SK-N-SH treated with all-trans-retinoic acid at 6 μM for 48 hours (cell line): ENCODE results near the gene GCNA.

Experiments
- ATAC-seq: fragments of 200-7000 bp; cut with Tn5 transposase; 3 replicates; pipeline ENCODE4 v1.9.1; 2020; ENCODE audit warnings: mild to moderate bottlenecking, moderate library complexity
- ARNTL ChIP-seq: fragments of 450-650 bp; formaldehyde crosslinking; IDR thresholded peaks from 2 replicates; pipeline ENCODE4 v1.5.0; 2020; ENCODE audit warnings: low read depth, mild to moderate bottlenecking, moderate library complexity, borderline replicate concordance
- BACH2 ChIP-seq: fragments of 250-450 bp; sonication (Bioruptor Pico); IDR thresholded peaks from 2 replicates; pipeline ENCODE4 v1.9.0; 2021; ENCODE audit warnings: mild to moderate bottlenecking, borderline replicate concordance
- ESRRG ChIP-seq: fragments of 250-450 bp; sonication (Bioruptor Pico); IDR thresholded peaks from 2 replicates; pipeline ENCODE4 v1.6.1; 2021; ENCODE audit warnings: mild to moderate bottlenecking
- ISL1 ChIP-seq: fragments of 250-450 bp; sonication (Bioruptor Pico); IDR thresholded peaks from 2 replicates; pipeline ENCODE4 v2.1.2; 2022; ENCODE audit warnings: mild to moderate bottlenecking, moderate library complexity
- OSR1 ChIP-seq: fragments of 250-450 bp; sonication (Bioruptor Pico); IDR thresholded peaks from 2 replicates; pipeline ENCODE4 v1.8.0; 2022; ENCODE audit warnings: moderate library complexity, mild to moderate bottlenecking, inconsistent platforms
- PPARA ChIP-seq: fragments of 250-450 bp; sonication (Bioruptor Pico); IDR thresholded peaks from 2 replicates; pipeline ENCODE4 v1.5.0; 2020; ENCODE audit warnings: mild to moderate bottlenecking, borderline replicate concordance
- RARB ChIP-seq: fragments of 250-450 bp; sonication (Bioruptor Pico); IDR thresholded peaks from 2 replicates; pipeline ENCODE4 v1.8.0; 2021; ENCODE audit warnings: mild to moderate bottlenecking, moderate library complexity
- SNAI2 ChIP-seq: fragments of 250-450 bp; sonication (Bioruptor Pico); IDR thresholded peaks from 2 replicates; pipeline ENCODE4 v1.5.0; 2020; ENCODE audit warnings: mild to moderate bottlenecking, moderate library complexity
- TCF4 ChIP-seq: fragments of 250-450 bp; sonication (Bioruptor Pico); IDR thresholded peaks from 2 replicates; pipeline ENCODE4 v1.8.0; 2021; ENCODE audit warnings: mild to moderate bottlenecking, moderate library complexity, borderline replicate concordance
- TOX ChIP-seq: fragments of 250-450 bp; sonication (Bioruptor Pico); IDR thresholded peaks from 2 replicates; pipeline ENCODE4 v1.8.0; 2021; ENCODE audit warnings: mild to moderate bottlenecking, moderate library complexity, borderline replicate concordance
- ZFP3 ChIP-seq: fragments of 250-450 bp; sonication (Bioruptor Pico); IDR thresholded peaks from 2 replicates; pipeline ENCODE4 v1.5.0; 2020; ENCODE audit warnings: mild to moderate bottlenecking, moderate library complexity
- ZFP30 ChIP-seq: fragments of 450-650 bp; formaldehyde crosslinking; IDR thresholded peaks from 2 replicates; pipeline ENCODE4 v1.5.0; 2022; ENCODE audit warnings: mild to moderate bottlenecking, moderate library complexity
- ZNF565 ChIP-seq: fragments of 450-650 bp; formaldehyde crosslinking; conservative IDR thresholded peaks from 2 replicates; pipeline ENCODE4 v1.5.0; 2020; ENCODE audit warnings: low read depth, mild to moderate bottlenecking, moderate library complexity
- ZNF70 ChIP-seq: fragments of 450-650 bp; formaldehyde crosslinking; IDR thresholded peaks from 2 replicates; pipeline ENCODE4 v1.5.0; 2020; ENCODE audit warnings: mild to moderate bottlenecking, moderate library complexity
- ZNF8 ChIP-seq: fragments of 450-650 bp; formaldehyde crosslinking; IDR thresholded peaks from 2 replicates; pipeline ENCODE4 v1.5.0; 2020; ENCODE audit warnings: mild to moderate bottlenecking, moderate library complexity
- TF ChIP-seq, protein P1 (sequence below): fragments of 250-450 bp; sonication (Bioruptor Pico); IDR thresholded peaks from 2 replicates; pipeline ENCODE4 v1.5.1; 2020; ENCODE audit warnings: low read depth, mild to moderate bottlenecking, moderate library complexity
- TF ChIP-seq, protein P2 (sequence below): fragments of 250-450 bp; sonication (Bioruptor Pico); IDR thresholded peaks from 2 replicates; pipeline ENCODE4 v1.8.0; 2021; ENCODE audit warnings: low read depth, mild to moderate bottlenecking, moderate library complexity, borderline replicate concordance
- TF ChIP-seq, protein P3 (sequence below): fragments of 250-450 bp; sonication (Bioruptor Pico); IDR thresholded peaks from 2 replicates; pipeline ENCODE4 v1.5.1; 2021; ENCODE audit warnings: mild to moderate bottlenecking, moderate library complexity
- TF ChIP-seq, protein P4 (sequence below): fragments of 250-450 bp; sonication (Bioruptor Pico); IDR thresholded peaks from 2 replicates; pipeline ENCODE4 v1.5.0; 2020; ENCODE audit warnings: mild to moderate bottlenecking, moderate library complexity

Gene GCNA

GRCh38 chrX:71617742-71618141 is 39.5 kb downstream of the GCNA start:
- ATAC-seq = no peak
- TF ChIP-seq, protein P1, sequence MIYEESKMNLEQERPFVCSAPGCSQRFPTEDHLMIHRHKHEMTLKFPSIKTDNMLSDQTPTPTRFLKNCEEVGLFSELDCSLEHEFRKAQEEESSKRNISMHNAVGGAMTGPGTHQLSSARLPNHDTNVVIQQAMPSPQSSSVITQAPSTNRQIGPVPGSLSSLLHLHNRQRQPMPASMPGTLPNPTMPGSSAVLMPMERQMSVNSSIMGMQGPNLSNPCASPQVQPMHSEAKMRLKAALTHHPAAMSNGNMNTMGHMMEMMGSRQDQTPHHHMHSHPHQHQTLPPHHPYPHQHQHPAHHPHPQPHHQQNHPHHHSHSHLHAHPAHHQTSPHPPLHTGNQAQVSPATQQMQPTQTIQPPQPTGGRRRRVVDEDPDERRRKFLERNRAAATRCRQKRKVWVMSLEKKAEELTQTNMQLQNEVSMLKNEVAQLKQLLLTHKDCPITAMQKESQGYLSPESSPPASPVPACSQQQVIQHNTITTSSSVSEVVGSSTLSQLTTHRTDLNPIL (CRISPR knock-in tag) = no peak
- TF ChIP-seq ARNTL (no peak), SNAI2 (CRISPR knock-in tag) (no peak), TCF4 (no peak), ZFP3 (CRISPR knock-in tag) (no peak), RARB (CRISPR knock-in tag) (no peak), ISL1 (CRISPR knock-in tag) (no peak), TOX (CRISPR knock-in tag) (no peak), ZNF70 (CRISPR knock-in tag) (no peak), ZFP30 (CRISPR knock-in tag) (no peak), OSR1 (CRISPR knock-in tag) (no peak)
- TF ChIP-seq, protein P2, sequence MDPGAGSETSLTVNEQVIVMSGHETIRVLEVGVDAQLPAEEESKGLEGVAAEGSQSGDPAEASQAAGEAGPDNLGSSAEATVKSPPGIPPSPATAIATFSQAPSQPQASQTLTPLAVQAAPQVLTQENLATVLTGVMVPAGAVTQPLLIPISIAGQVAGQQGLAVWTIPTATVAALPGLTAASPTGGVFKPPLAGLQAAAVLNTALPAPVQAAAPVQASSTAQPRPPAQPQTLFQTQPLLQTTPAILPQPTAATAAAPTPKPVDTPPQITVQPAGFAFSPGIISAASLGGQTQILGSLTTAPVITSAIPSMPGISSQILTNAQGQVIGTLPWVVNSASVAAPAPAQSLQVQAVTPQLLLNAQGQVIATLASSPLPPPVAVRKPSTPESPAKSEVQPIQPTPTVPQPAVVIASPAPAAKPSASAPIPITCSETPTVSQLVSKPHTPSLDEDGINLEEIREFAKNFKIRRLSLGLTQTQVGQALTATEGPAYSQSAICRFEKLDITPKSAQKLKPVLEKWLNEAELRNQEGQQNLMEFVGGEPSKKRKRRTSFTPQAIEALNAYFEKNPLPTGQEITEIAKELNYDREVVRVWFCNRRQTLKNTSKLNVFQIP = no peak

- no peak for TF ChIP-seq OSR1 (CRISPR knock-in tag)
- no peak for TF ChIP-seq ISL1 (CRISPR knock-in tag)
- TF ChIP-seq TOX (CRISPR knock-in tag) = no peak
- no peak for TF ChIP-seq ESRRG
- TF ChIP-seq, protein P3, sequence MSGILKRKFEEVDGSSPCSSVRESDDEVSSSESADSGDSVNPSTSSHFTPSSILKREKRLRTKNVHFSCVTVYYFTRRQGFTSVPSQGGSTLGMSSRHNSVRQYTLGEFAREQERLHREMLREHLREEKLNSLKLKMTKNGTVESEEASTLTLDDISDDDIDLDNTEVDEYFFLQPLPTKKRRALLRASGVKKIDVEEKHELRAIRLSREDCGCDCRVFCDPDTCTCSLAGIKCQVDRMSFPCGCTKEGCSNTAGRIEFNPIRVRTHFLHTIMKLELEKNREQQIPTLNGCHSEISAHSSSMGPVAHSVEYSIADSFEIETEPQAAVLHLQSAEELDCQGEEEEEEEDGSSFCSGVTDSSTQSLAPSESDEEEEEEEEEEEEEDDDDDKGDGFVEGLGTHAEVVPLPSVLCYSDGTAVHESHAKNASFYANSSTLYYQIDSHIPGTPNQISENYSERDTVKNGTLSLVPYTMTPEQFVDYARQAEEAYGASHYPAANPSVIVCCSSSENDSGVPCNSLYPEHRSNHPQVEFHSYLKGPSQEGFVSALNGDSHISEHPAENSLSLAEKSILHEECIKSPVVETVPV (CRISPR knock-in tag) = no peak
- no peak for TF ChIP-seq ARNTL
- TF ChIP-seq, protein P1 (CRISPR knock-in tag) = no peak
- no peak for ATAC-seq
Observed at GRCh38 chrX:71618303-71618721, 40.1 kb downstream of the GCNA start, which contains the start of gene CXCR3. Gene CXCR3, minus strand, starts transcription at chrX:71618511. Its CDS starts 62 bp downstream, at chrX:71618449.

DNA sequence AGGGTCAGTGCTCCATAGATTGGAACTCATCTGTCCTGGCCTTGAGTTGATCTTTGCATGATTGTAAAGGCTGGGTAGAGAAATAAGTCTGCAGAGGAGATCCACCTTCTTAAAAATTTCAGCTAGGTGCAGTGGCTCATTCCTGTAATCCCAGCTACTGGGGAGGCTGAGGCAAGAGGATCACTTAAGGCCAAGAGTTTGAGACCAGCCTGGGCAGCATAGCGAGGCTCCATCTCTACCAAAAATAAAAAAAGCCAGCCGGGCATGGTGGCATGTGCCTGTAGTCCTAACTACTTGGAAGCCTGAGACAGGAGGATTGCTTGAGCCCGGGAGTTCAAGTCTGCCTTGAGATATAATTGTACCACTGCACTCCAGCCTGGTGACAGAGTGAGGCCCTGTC is 40.5 kb downstream of the GCNA start:
- no peak for TF ChIP-seq BACH2 (CRISPR knock-in tag)
- TF ChIP-seq ZFP3 (CRISPR knock-in tag) = no peak
- TF ChIP-seq, protein P2 = no peak
- TF ChIP-seq OSR1 (CRISPR knock-in tag) = no peak
- TF ChIP-seq ESRRG = no peak
- TF ChIP-seq, protein P4, sequence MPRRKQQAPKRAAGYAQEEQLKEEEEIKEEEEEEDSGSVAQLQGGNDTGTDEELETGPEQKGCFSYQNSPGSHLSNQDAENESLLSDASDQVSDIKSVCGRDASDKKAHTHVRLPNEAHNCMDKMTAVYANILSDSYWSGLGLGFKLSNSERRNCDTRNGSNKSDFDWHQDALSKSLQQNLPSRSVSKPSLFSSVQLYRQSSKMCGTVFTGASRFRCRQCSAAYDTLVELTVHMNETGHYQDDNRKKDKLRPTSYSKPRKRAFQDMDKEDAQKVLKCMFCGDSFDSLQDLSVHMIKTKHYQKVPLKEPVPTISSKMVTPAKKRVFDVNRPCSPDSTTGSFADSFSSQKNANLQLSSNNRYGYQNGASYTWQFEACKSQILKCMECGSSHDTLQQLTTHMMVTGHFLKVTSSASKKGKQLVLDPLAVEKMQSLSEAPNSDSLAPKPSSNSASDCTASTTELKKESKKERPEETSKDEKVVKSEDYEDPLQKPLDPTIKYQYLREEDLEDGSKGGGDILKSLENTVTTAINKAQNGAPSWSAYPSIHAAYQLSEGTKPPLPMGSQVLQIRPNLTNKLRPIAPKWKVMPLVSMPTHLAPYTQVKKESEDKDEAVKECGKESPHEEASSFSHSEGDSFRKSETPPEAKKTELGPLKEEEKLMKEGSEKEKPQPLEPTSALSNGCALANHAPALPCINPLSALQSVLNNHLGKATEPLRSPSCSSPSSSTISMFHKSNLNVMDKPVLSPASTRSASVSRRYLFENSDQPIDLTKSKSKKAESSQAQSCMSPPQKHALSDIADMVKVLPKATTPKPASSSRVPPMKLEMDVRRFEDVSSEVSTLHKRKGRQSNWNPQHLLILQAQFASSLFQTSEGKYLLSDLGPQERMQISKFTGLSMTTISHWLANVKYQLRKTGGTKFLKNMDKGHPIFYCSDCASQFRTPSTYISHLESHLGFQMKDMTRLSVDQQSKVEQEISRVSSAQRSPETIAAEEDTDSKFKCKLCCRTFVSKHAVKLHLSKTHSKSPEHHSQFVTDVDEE (CRISPR knock-in tag) = no peak
- TF ChIP-seq ZNF70 (CRISPR knock-in tag) = no peak
- no peak for TF ChIP-seq ARNTL
- TF ChIP-seq PPARA = no peak
- no peak for TF ChIP-seq RARB (CRISPR knock-in tag)
- TF ChIP-seq, protein P1 (CRISPR knock-in tag) = no peak
- no peak for TF ChIP-seq ZNF8 (CRISPR knock-in tag)
- TF ChIP-seq ZNF565 = no peak
- ATAC-seq = no peak
